Type B pancreatic cell (in vitro differentiated cells): ENCODE measurements around the gene CLTC. TPM values are rescaled to one million over a fixed set of nuclear protein-coding genes. Genes with fewer than 3 reads are reported as not detected.

Source experiments
- DNase-seq: peaks from one replicate; pipeline ENCODE4 v3.0.0; 2021; ENCODE audit warnings: mixed read lengths; ENCODE audit not compliant: unreplicated experiment; ENCODE audit errors: extremely low spot score
- H3K27ac Mint-ChIP-seq: 2 replicates; pipeline ENCODE4 v1.8.0; 2021; ENCODE audit warnings: mild to moderate bottlenecking, mixed read lengths
- H3K27me3 Mint-ChIP-seq: 2 replicates; pipeline ENCODE4 v1.8.0; 2021; ENCODE audit warnings: mixed read lengths
- H3K36me3 Mint-ChIP-seq: 2 replicates; pipeline ENCODE4 v1.8.0; 2021; ENCODE audit warnings: mixed read lengths
- H3K4me1 Mint-ChIP-seq: one replicate; pipeline ENCODE4 v1.8.0; 2021; ENCODE audit warnings: mixed read lengths; ENCODE audit not compliant: unreplicated experiment
- H3K4me3 Mint-ChIP-seq: 2 replicates; pipeline ENCODE4 v1.8.0; 2021; ENCODE audit warnings: mild to moderate bottlenecking, mixed read lengths
- H3K9me3 Mint-ChIP-seq: 2 replicates; pipeline ENCODE4 v1.8.0; 2021; ENCODE audit warnings: mixed read lengths
- total RNA-seq: library from RNA; stranded (reverse); gene quantifications from 2 replicates; pipeline ENCODE4 v1.2.1, GENCODE V29; 2021; ENCODE audit warnings: low replicate concordance
- TF ChIP-seq, protein P1 (sequence below): fragments of 200-600 bp; sonication (generic); conservative IDR thresholded peaks from 2 replicates; pipeline ENCODE4 v1.5.0; 2021; ENCODE audit warnings: antibody characterized with exemption, mild to moderate bottlenecking

The CLTC gene
- total RNA-seq, 1 donor from 2014 or later: 209 TPM

DNA sequence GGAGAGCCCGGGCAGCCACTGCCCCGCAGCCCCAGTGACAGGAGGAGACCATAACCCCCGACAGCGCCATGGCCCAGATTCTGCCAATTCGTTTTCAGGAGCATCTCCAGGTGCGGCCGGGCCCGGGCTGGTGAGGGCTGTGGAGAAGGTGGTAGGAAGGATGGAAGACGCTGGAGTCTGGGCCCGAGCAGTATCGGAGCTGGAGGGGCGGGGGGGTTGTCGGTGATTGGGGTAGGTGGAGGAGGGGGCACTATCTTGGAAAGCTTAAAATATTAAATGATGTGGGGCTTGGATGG, 317 bp downstream of the CLTC start:
- TF ChIP-seq, protein P1, sequence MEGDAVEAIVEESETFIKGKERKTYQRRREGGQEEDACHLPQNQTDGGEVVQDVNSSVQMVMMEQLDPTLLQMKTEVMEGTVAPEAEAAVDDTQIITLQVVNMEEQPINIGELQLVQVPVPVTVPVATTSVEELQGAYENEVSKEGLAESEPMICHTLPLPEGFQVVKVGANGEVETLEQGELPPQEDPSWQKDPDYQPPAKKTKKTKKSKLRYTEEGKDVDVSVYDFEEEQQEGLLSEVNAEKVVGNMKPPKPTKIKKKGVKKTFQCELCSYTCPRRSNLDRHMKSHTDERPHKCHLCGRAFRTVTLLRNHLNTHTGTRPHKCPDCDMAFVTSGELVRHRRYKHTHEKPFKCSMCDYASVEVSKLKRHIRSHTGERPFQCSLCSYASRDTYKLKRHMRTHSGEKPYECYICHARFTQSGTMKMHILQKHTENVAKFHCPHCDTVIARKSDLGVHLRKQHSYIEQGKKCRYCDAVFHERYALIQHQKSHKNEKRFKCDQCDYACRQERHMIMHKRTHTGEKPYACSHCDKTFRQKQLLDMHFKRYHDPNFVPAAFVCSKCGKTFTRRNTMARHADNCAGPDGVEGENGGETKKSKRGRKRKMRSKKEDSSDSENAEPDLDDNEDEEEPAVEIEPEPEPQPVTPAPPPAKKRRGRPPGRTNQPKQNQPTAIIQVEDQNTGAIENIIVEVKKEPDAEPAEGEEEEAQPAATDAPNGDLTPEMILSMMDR: no peak

DNA sequence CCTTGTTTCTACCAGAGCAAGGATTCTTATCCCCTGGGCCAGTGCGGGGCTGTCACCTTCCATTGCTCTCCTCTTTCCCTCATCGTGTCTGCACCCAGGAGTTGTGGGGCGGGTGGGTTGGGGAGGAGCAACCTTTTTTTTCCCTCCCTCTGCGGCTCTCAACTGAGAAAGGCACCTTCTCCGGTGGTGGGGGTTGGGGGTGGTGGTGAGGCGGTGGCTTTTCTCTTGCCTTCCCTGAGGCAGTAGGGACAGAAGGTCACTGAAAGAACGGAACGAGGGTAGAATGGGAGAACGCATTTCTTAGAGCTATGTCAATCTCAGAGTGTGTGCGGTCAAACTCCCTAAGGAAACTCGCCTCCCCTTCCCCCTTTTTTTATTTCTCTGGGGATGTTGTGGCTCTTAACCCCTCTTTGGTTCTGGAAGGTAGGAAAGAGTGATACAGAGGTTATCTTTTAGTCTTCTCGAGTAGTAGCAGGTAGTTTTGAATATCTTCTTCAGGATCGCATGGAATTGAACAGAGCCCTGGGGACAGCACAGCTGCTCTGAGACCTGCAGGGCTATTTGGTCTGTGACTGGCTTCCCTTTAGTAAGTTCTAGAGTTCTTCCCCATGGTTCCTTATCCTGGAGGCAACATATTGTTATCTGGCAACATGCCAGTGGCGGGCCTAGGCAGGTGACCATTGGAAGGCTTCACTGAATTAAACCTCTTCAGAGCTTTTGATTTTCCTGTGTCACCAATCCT, 994 bp downstream of the CLTC start:
- Mint-ChIP-seq H3K9me3 (no peaks in the 10 kb centered on the region), H3K27ac (peak overlapping the region; percentile 100), H3K4me3 (peak overlapping the region; percentile 95), H3K4me1 (peaks cover 37% of the 10 kb centered on the region), H3K27me3 (no peaks in the 10 kb centered on the region), H3K36me3 (peaks cover 11% of the 10 kb centered on the region)
- no peak for DNase-seq
- TF ChIP-seq, protein P1: no peak

More for the DNA sequence above, 317 bp downstream of the CLTC start:
- no peaks in the 10 kb centered on the region for H3K9me3 Mint-ChIP-seq
- H3K27me3 Mint-ChIP-seq: no peaks in the 10 kb centered on the region
- peaks cover 37% of the 10 kb centered on the region for H3K4me1 Mint-ChIP-seq
- no peak for DNase-seq
- peak overlapping the region; percentile 95 for H3K4me3 Mint-ChIP-seq
- peaks cover 8% of the 10 kb centered on the region for H3K36me3 Mint-ChIP-seq
- peak overlapping the region; percentile 100 for H3K27ac Mint-ChIP-seq

DNA sequence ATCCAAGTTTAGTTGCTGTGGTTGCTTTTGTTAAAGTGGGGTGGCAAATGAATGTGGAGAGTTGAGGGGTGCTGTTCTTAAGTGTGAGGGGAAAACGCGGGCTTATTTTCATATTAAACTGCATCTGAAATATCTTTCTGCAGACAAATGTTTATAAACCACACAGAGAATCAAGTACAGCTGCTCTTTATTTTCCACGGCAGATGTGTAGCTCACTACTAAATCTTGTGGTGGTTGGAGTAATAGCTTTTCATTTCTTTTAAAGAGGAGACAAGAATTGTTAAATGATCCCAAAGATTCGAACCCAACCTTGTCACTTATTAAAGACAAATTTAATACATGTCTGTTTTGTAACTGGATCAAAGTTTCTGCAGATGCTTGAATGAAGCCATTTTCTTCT, 2.1 kb downstream of the CLTC start:
- Mint-ChIP-seq H3K9me3 (no peaks in the 10 kb centered on the region), H3K36me3 (peaks cover 11% of the 10 kb centered on the region), H3K27ac (peak overlapping the region; percentile 100), H3K4me1 (peaks cover 32% of the 10 kb centered on the region), H3K4me3 (peak overlapping the region; percentile 95), H3K27me3 (no peaks in the 10 kb centered on the region)
- DNase-seq: no peak
- TF ChIP-seq, protein P1: no peak

DNA sequence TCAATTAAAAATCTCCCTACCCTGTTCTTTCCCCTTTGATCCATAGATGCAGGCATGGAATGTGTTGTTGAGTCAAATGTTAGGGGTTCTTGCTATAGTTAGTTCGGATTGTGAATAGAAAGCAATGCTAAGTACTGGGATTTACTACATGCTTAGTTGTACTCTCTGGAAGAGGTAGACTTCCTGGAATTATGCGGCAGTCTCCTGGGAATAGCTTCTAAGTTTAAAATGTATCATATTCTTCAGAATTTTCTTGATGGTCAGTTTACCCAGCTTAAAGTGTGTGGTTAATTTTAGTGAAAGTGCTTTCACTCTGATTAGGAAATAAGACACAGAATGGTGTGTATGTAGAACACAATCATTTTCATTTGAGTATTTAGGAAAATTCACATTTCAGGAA, 3.5 kb downstream of the CLTC start:
- Mint-ChIP-seq H3K27me3 (no peaks in the 10 kb centered on the region), H3K4me1 (peaks cover 25% of the 10 kb centered on the region), H3K27ac (peak overlapping the region; percentile 40), H3K36me3 (peaks cover 11% of the 10 kb centered on the region), H3K4me3 (peak overlapping the region; percentile 73), H3K9me3 (no peaks in the 10 kb centered on the region)
- no peak for DNase-seq
- TF ChIP-seq, protein P1: no peak

DNA sequence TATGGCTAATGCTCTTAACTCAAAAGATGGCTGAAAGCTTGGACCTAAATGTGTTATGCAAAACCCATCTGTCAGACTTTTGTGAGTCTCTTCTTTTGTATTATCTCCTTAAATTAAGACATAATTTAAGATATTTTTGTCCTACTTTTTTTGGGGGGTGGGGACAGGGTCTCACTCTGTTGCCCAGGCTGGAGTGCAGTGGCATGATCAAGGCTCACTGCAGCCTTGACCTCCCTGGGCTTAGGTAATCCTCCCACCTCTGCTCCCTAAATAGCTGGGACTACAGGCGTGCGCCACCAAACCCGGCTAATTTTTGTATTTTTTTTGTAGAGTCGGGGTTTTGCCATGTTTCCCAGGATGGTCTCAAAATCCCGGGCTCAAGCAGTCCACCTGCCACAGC, 7.1 kb downstream of the CLTC start:
- TF ChIP-seq, protein P1: no peak

DNA sequence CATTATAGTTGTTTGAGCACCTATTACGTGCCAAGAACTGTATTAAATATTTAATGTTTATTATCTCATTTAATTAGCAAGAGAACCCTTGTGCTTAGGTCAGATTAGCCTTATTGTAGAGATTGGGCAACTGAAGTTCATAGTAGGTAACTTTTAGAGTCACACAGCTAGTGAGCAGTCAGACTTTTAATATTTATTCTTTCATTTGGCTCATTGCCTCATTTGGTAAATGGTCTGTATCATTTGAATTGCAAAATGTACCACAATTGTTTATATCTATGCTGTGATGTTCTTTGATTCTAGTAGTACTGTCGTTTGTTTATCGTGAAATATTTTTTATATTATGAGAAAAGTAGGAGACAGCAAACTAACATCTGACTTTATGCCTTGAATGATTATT, 7.6 kb downstream of the CLTC start:
- Mint-ChIP-seq H3K9me3 (no peaks in the 10 kb centered on the region), H3K27ac (no peak overlapping the region), H3K4me1 (peaks cover 16% of the 10 kb centered on the region), H3K4me3 (no peak overlapping the region), H3K27me3 (no peaks in the 10 kb centered on the region), H3K36me3 (peaks cover 18% of the 10 kb centered on the region)
- TF ChIP-seq, protein P1: no peak
- no peak for DNase-seq

More for the DNA sequence above, 7.1 kb downstream of the CLTC start:
- H3K4me1 Mint-ChIP-seq: peaks cover 17% of the 10 kb centered on the region
- H3K36me3 Mint-ChIP-seq: peaks cover 18% of the 10 kb centered on the region
- no peaks in the 10 kb centered on the region for H3K9me3 Mint-ChIP-seq
- no peak overlapping the region for H3K27ac Mint-ChIP-seq
- H3K27me3 Mint-ChIP-seq: no peaks in the 10 kb centered on the region
- DNase-seq: no peak
- H3K4me3 Mint-ChIP-seq: no peak overlapping the region
